Type B pancreatic cell (in vitro differentiated cells): ENCODE results near the gene PDE10A. TPM values are rescaled to one million over a fixed set of nuclear protein-coding genes. Genes with fewer than 3 reads are reported as not detected.
"Not testable (repeated sequence)": the region's sequence is repeated elsewhere in the genome, so short reads cannot be mapped to it uniquely, and the experiment has no call there.

Source experiments
- DNase-seq: peaks from one replicate; pipeline ENCODE4 v3.0.0; 2021; ENCODE audit warnings: mixed read lengths; ENCODE audit not compliant: unreplicated experiment; ENCODE audit errors: extremely low spot score
- H3K27ac Mint-ChIP-seq: 2 replicates; pipeline ENCODE4 v1.8.0; 2021; ENCODE audit warnings: mild to moderate bottlenecking, mixed read lengths
- H3K27me3 Mint-ChIP-seq: 2 replicates; pipeline ENCODE4 v1.8.0; 2021; ENCODE audit warnings: mixed read lengths
- H3K36me3 Mint-ChIP-seq: 2 replicates; pipeline ENCODE4 v1.8.0; 2021; ENCODE audit warnings: mixed read lengths
- H3K4me1 Mint-ChIP-seq: one replicate; pipeline ENCODE4 v1.8.0; 2021; ENCODE audit warnings: mixed read lengths; ENCODE audit not compliant: unreplicated experiment
- H3K4me3 Mint-ChIP-seq: 2 replicates; pipeline ENCODE4 v1.8.0; 2021; ENCODE audit warnings: mild to moderate bottlenecking, mixed read lengths
- H3K9me3 Mint-ChIP-seq: 2 replicates; pipeline ENCODE4 v1.8.0; 2021; ENCODE audit warnings: mixed read lengths
- CTCF ChIP-seq: fragments of 200-600 bp; sonication (generic); conservative IDR thresholded peaks from 2 replicates; pipeline ENCODE4 v1.5.0; 2021; ENCODE audit warnings: antibody characterized with exemption, mild to moderate bottlenecking
- total RNA-seq: library from RNA; stranded (reverse); gene quantifications from 2 replicates; pipeline ENCODE4 v1.2.1, GENCODE V29; 2021; ENCODE audit warnings: low replicate concordance

The PDE10A gene
- total RNA-seq, 1 donor from 2014 or later, result 10.8 TPM

GRCh38 chr6:165611294-165611693, 51.7 kb downstream of the PDE10A start:
- no peak overlapping the region for H3K4me3 Mint-ChIP-seq
- no peak for DNase-seq
- no peaks in the 10 kb centered on the region for H3K9me3 Mint-ChIP-seq
- no peaks in the 10 kb centered on the region for H3K27me3 Mint-ChIP-seq
- H3K36me3 Mint-ChIP-seq, result no peaks in the 10 kb centered on the region
- peaks cover 6% of the 10 kb centered on the region for H3K4me1 Mint-ChIP-seq
- TF ChIP-seq CTCF, result no peak
- no peak overlapping the region for H3K27ac Mint-ChIP-seq

GRCh38 chr6:165608577-165608976, 54.5 kb downstream of the PDE10A start:
- H3K4me3 Mint-ChIP-seq, H3K4me1 Mint-ChIP-seq, DNase-seq, H3K27ac Mint-ChIP-seq, H3K36me3 Mint-ChIP-seq, H3K27me3 Mint-ChIP-seq, H3K9me3 Mint-ChIP-seq: not testable (repeated sequence)

- Mint-ChIP-seq H3K4me1 (no peaks in the 10 kb centered on the region), H3K36me3 (no peaks in the 10 kb centered on the region), H3K27ac (no peak overlapping the region), H3K9me3 (no peaks in the 10 kb centered on the region), H3K4me3 (no peak overlapping the region), H3K27me3 (no peaks in the 10 kb centered on the region)
- no peak for DNase-seq
- no peak for TF ChIP-seq CTCF
Observed at GRCh38 chr6:165606740-165607008, 56.4 kb downstream of the PDE10A start.

- Mint-ChIP-seq H3K36me3 (no peaks in the 10 kb centered on the region), H3K4me3 (no peak overlapping the region), H3K27ac (no peak overlapping the region), H3K4me1 (no peaks in the 10 kb centered on the region), H3K27me3 (no peaks in the 10 kb centered on the region), H3K9me3 (peaks cover under 1% of the 10 kb centered on the region)
- no peak for TF ChIP-seq CTCF
- no peak for DNase-seq
Observed at GRCh38 chr6:165605901-165606739, 56.9 kb downstream of the PDE10A start.

GRCh38 chr6:165605182-165605875, 57.7 kb downstream of the PDE10A start:
- no peak for TF ChIP-seq CTCF
- H3K27me3 Mint-ChIP-seq, result no peaks in the 10 kb centered on the region
- DNase-seq, result no peak
- no peak overlapping the region for H3K27ac Mint-ChIP-seq
- no peak overlapping the region for H3K4me3 Mint-ChIP-seq
- peaks cover 4% of the 10 kb centered on the region for H3K4me1 Mint-ChIP-seq
- H3K36me3 Mint-ChIP-seq, result peaks cover 3% of the 10 kb centered on the region
- H3K9me3 Mint-ChIP-seq, result peaks cover 9% of the 10 kb centered on the region

GRCh38 chr6:165602291-165602690, 60.8 kb downstream of the PDE10A start:
- Mint-ChIP-seq H3K9me3 (peaks cover 10% of the 10 kb centered on the region), H3K36me3 (peaks cover 4% of the 10 kb centered on the region), H3K27ac (no peak overlapping the region), H3K4me3 (no peak overlapping the region), H3K4me1 (peaks cover 12% of the 10 kb centered on the region), H3K27me3 (no peaks in the 10 kb centered on the region)
- no peak for TF ChIP-seq CTCF
- no peak for DNase-seq
